D721Med (cell line): ENCODE results near the gene LAMA4.

Experiments used
- DNase-seq: peaks from one replicate; pipeline ENCODE4 v3.0.0; 2011; ENCODE audit warnings: low spot score; ENCODE audit not compliant: insufficient read length
- FAIRE-seq: peaks from 2 replicates; lab custom pipeline; 2011; peaks lifted over from hg19 to GRCh38; lab: Jason Lieb, UNC
- TF ChIP-seq, protein P1 (sequence below): IDR thresholded peaks from 2 replicates; pipeline ENCODE4 v1.5.1; 2012; ENCODE audit warnings: mild to moderate bottlenecking, control low read depth; ENCODE audit not compliant: insufficient read depth; ENCODE audit errors: missing control alignments

The LAMA4 gene

GRCh38 chr6:112196306-112196705 lies 58.1 kb downstream of the LAMA4 start:
- no peak for DNase-seq
- FAIRE-seq = no peak
- TF ChIP-seq, protein P1, sequence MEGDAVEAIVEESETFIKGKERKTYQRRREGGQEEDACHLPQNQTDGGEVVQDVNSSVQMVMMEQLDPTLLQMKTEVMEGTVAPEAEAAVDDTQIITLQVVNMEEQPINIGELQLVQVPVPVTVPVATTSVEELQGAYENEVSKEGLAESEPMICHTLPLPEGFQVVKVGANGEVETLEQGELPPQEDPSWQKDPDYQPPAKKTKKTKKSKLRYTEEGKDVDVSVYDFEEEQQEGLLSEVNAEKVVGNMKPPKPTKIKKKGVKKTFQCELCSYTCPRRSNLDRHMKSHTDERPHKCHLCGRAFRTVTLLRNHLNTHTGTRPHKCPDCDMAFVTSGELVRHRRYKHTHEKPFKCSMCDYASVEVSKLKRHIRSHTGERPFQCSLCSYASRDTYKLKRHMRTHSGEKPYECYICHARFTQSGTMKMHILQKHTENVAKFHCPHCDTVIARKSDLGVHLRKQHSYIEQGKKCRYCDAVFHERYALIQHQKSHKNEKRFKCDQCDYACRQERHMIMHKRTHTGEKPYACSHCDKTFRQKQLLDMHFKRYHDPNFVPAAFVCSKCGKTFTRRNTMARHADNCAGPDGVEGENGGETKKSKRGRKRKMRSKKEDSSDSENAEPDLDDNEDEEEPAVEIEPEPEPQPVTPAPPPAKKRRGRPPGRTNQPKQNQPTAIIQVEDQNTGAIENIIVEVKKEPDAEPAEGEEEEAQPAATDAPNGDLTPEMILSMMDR = no peak

GRCh38 chr6:112195166-112195565 lies 59.2 kb downstream of the LAMA4 start:
- no peak for FAIRE-seq
- TF ChIP-seq, protein P1 = no peak
- no peak for DNase-seq

- TF ChIP-seq, protein P1 = no peak
- FAIRE-seq = no peak
- DNase-seq = no peak
Observed at GRCh38 chr6:112194511-112194910, 59.9 kb downstream of the LAMA4 start.

DNA sequence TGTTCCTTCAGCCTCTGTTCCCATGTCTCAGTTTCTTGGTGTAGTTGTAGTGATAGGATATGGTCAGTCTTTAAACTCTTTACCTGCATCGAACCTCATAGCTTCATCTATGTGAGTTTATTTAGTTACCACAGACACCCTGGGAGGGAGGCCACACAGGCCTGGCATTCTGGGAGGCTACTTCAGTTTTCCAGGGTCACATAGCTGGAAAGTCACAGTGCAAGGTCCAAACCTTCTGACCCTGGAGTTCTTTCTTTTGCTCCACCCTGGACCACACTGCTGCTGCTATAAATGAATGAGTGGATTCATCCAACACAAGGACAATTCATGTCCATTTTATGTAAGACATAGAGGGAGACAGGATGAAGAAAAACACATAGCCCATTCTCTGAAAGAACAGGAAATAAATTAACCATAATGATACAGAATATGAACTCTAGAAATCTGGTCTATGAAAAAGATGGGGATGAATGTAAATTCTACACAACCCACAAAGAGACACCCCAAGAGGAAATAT lies 60.8 kb downstream of the LAMA4 start:
- FAIRE-seq (no peak), DNase-seq (no peak)
- TF ChIP-seq, protein P1 = no peak

DNA sequence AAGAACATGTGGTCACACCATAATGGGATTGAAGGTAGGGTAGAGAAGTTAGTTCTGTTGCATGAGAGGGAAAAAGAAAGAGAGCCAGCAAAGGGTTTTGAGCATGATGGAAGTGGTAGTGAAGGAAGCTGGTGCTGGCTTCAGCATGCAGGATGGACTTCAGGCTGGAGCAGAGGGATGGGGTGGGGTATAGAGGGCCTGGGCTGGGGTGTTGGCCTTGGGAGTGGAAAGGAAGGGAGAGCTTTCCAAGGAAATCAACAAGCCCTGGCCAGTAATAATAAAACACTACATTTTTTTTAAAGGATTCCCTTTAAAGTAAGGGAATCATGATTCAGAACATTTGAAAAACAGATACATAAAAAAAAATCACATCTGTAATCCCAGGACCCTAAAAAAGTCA lies 61.2 kb downstream of the LAMA4 start:
- TF ChIP-seq, protein P1 = no peak
- DNase-seq (no peak), FAIRE-seq (no peak)

GRCh38 chr6:112191509-112192020 lies 62.8 kb downstream of the LAMA4 start:
- FAIRE-seq (no peak), DNase-seq (no peak)
- TF ChIP-seq, protein P1 = no peak

GRCh38 chr6:112190164-112190563 lies 64.2 kb downstream of the LAMA4 start:
- TF ChIP-seq, protein P1 = no peak
- no peak for FAIRE-seq
- no peak for DNase-seq
